DND-41 (cell line): ENCODE results near the gene DUOXA2.

Experiments
- ATAC-seq: fragments of 200-7000 bp; cut with Tn5 transposase; 3 replicates; pipeline ENCODE4 v1.9.1; 2021; ENCODE audit warnings: low read depth; ENCODE audit not compliant: insufficient read depth
- DNase-seq: peaks from one replicate; pipeline ENCODE4 v3.0.0-alpha.2; 2020
- H2AFZ ChIP-seq: 2 replicates; pipeline ENCODE4 v1.6.0; 2012; ENCODE audit warnings: low read depth, low read length
- H3K27ac ChIP-seq: 2 replicates; pipeline ENCODE4 v1.5.1; 2012; ENCODE audit warnings: low read length, inconsistent platforms
- H3K27me3 ChIP-seq: fragments of 200-600 bp; sonication (generic); 2 replicates; pipeline ENCODE4 v1.6.0; 2012; ENCODE audit warnings: low read length, mild to moderate bottlenecking, inconsistent platforms; ENCODE audit not compliant: insufficient read depth, poor library complexity
- H3K36me3 ChIP-seq: 2 replicates; pipeline ENCODE4 v1.5.1; 2012; ENCODE audit warnings: low read length, inconsistent platforms; ENCODE audit not compliant: insufficient read depth
- H3K4me1 ChIP-seq: 2 replicates; pipeline ENCODE4 v1.5.1; 2012; ENCODE audit warnings: mild to moderate bottlenecking, low read length; ENCODE audit not compliant: insufficient read depth
- H3K4me2 ChIP-seq: 2 replicates; pipeline ENCODE4 v1.6.0; 2012; ENCODE audit warnings: mild to moderate bottlenecking, moderate library complexity, low read length, inconsistent platforms; ENCODE audit not compliant: insufficient read depth
- H3K4me3 ChIP-seq, 2 experiments: fragments of 200-600 bp in 1 of 2; shearing (Covaris generic) in 1 of 2; 2 replicates each; pipeline ENCODE4 v1.5.1; 2012 to 2016; ENCODE audit warnings: inconsistent platforms in 2 of 2, low read length in 2 of 2, mild to moderate bottlenecking in 2 of 2, low read depth in 1 of 2, moderate library complexity in 1 of 2
- H3K79me2 ChIP-seq: 2 replicates; pipeline ENCODE4 v1.6.0; 2012; ENCODE audit warnings: low read length, inconsistent platforms; ENCODE audit not compliant: insufficient read depth
- H3K9ac ChIP-seq: 2 replicates; pipeline ENCODE4 v1.6.0; 2012; ENCODE audit warnings: low read depth, mild to moderate bottlenecking, inconsistent platforms, low read length, moderate library complexity
- H3K9me3 ChIP-seq: 2 replicates; pipeline ENCODE4 v1.5.1; 2012; ENCODE audit warnings: low read length, moderate library complexity, mild to moderate bottlenecking, inconsistent platforms; ENCODE audit not compliant: insufficient read depth, severe bottlenecking
- H4K20me1 ChIP-seq: 2 replicates; pipeline ENCODE4 v1.6.0; 2012; ENCODE audit warnings: low read length; ENCODE audit not compliant: insufficient read depth
- EZH2 ChIP-seq: IDR thresholded peaks from 3 replicates; pipeline ENCODE4 v1.6.1; 2012; ENCODE audit warnings: borderline replicate concordance, low read depth, mild to moderate bottlenecking, moderate library complexity, low read length, inconsistent platforms; ENCODE audit not compliant: severe bottlenecking
- TF ChIP-seq, protein P1 (sequence below): IDR thresholded peaks from 2 replicates; pipeline ENCODE4 v1.5.1; 2012; ENCODE audit warnings: borderline replicate concordance, low read length, moderate library complexity, mild to moderate bottlenecking; ENCODE audit not compliant: poor library complexity, severe bottlenecking; ENCODE audit errors: extremely low read depth

Gene DUOXA2

GRCh38 chr15:45122719-45123118, 8.6 kb downstream of the DUOXA2 start:
- H3K9ac ChIP-seq: no peak overlapping the region
- peaks cover 2% of the 10 kb centered on the region; the same call in 1 of the 2 replicates for H3K4me1 ChIP-seq
- no peaks in the 10 kb centered on the region for H4K20me1 ChIP-seq
- H3K27ac ChIP-seq: no peak overlapping the region
- no peak overlapping the region for H3K4me3 ChIP-seq
- DNase-seq (no peak), ATAC-seq (no peak)
- H3K4me2 ChIP-seq: no peak overlapping the region
- H3K79me2 ChIP-seq: no peaks in the 10 kb centered on the region
- TF ChIP-seq, protein P1, sequence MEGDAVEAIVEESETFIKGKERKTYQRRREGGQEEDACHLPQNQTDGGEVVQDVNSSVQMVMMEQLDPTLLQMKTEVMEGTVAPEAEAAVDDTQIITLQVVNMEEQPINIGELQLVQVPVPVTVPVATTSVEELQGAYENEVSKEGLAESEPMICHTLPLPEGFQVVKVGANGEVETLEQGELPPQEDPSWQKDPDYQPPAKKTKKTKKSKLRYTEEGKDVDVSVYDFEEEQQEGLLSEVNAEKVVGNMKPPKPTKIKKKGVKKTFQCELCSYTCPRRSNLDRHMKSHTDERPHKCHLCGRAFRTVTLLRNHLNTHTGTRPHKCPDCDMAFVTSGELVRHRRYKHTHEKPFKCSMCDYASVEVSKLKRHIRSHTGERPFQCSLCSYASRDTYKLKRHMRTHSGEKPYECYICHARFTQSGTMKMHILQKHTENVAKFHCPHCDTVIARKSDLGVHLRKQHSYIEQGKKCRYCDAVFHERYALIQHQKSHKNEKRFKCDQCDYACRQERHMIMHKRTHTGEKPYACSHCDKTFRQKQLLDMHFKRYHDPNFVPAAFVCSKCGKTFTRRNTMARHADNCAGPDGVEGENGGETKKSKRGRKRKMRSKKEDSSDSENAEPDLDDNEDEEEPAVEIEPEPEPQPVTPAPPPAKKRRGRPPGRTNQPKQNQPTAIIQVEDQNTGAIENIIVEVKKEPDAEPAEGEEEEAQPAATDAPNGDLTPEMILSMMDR: no peak
- no peak for TF ChIP-seq EZH2
- no peak overlapping the region for H2AFZ ChIP-seq
- no peaks in the 10 kb centered on the region for H3K36me3 ChIP-seq
- no peaks in the 10 kb centered on the region for H3K9me3 ChIP-seq
- H3K27me3 ChIP-seq: peaks cover 8% of the 10 kb centered on the region

DNA sequence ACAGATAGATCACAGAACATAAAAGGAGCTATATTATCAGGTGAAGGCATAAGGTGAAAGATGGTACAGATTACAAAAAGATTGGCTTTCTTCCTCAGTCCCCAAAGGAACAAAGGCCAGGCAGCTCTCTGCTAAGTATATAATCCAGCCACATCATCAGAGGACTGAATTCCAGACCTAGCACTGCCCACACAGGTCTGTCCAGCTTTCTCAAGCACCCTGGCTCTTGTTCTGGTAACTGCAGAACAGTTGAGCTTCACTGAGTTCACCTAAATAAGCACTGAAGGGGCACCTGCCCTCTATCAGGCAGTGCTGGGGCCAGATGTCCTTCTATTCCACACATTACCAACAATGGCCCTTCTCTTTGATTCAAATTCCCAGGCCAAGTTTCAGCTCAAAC, 9.3 kb downstream of the DUOXA2 start:
- ATAC-seq (no peak), DNase-seq (no peak)
- Histone ChIP-seq H3K27me3 (peaks cover 8% of the 10 kb centered on the region), H3K9ac (no peak overlapping the region), H3K4me1 (no peaks in the 10 kb centered on the region), H2AFZ (no peak overlapping the region), H3K27ac (no peak overlapping the region), H3K4me3 (no peak overlapping the region), H3K36me3 (no peaks in the 10 kb centered on the region), H3K4me2 (no peak overlapping the region), H3K9me3 (no peaks in the 10 kb centered on the region), H3K79me2 (no peaks in the 10 kb centered on the region), H4K20me1 (no peaks in the 10 kb centered on the region; the same call in 1 of the 2 replicates)
- TF ChIP-seq, protein P1: no peak
- no peak for TF ChIP-seq EZH2

GRCh38 chr15:45126535-45127158, 12.5 kb downstream of the DUOXA2 start:
- Histone ChIP-seq H3K79me2 (no peaks in the 10 kb centered on the region), H2AFZ (no peak overlapping the region), H3K36me3 (no peaks in the 10 kb centered on the region), H3K4me2 (no peak overlapping the region), H3K9ac (no peak overlapping the region), H3K4me1 (no peaks in the 10 kb centered on the region), H3K9me3 (no peaks in the 10 kb centered on the region), H3K4me3 (no peak overlapping the region), H3K27me3 (peaks cover 8% of the 10 kb centered on the region), H3K27ac (no peak overlapping the region), H4K20me1 (no peaks in the 10 kb centered on the region; the same call in 1 of the 2 replicates)
- TF ChIP-seq EZH2: no peak
- TF ChIP-seq, protein P1: peak; percentile 70
- DNase-seq (peak; percentile 39), ATAC-seq (peak; percentile 64)
